K562 (cell line): ENCODE measurements around the gene SLC10A1. TPM values are rescaled to one million over a fixed set of nuclear protein-coding genes. Genes with fewer than 3 reads are reported as not detected.

Experiments used
- AFF1 ChIP-seq, 2 experiments: fragments of 450-650 bp; IDR thresholded peaks; 2 replicates each; pipeline ENCODE4 v1.6.1; 2018; ENCODE audit warnings: mild to moderate bottlenecking in 2 of 2, low read depth in 1 of 2; ENCODE audit not compliant: partially characterized antibody in 2 of 2
- ARNT ChIP-seq, 2 experiments: fragments of 450-650 bp; IDR thresholded peaks; 2 replicates each; pipeline ENCODE4 v1.6.1; 2016; ENCODE audit warnings: mild to moderate bottlenecking in 1 of 2
- BRD4 ChIP-seq: fragments of 200-600 bp; sonication (generic); IDR thresholded peaks from 2 replicates; pipeline ENCODE4 v1.6.1; 2017; ENCODE audit warnings: inconsistent platforms
- CCNT2 ChIP-seq: IDR thresholded peaks from 2 replicates; pipeline ENCODE4 v1.6.1; 2011; ENCODE audit warnings: borderline replicate concordance, low read depth, mild to moderate bottlenecking, moderate library complexity, mixed read lengths, low read length; ENCODE audit not compliant: insufficient read length; ENCODE audit errors: extremely low read depth
- HNRNPK ChIP-seq: fragments of 200-400 bp; formaldehyde crosslinking; IDR thresholded peaks from one replicate; pipeline ENCODE4 v1.6.1; 2018; ENCODE audit warnings: mild to moderate bottlenecking, low read depth, low read length; ENCODE audit not compliant: poor library complexity, severe bottlenecking
- KLF16 ChIP-seq: IDR thresholded peaks from 2 replicates; pipeline ENCODE4 v1.6.1; 2016; ENCODE audit warnings: antibody characterized with exemption
- POLR2AphosphoS2 ChIP-seq: IDR thresholded peaks from 2 replicates; pipeline ENCODE4 v1.6.1; 2012; ENCODE audit warnings: low read length, improper control_type of control experiment
- POLR2AphosphoS5 ChIP-seq: IDR thresholded peaks from 2 replicates; pipeline ENCODE4 v1.6.1; 2011; ENCODE audit warnings: mild to moderate bottlenecking, low read depth, low read length, moderate library complexity; ENCODE audit not compliant: control insufficient read depth, insufficient read depth
- POLR2G ChIP-seq: fragments of 200-400 bp; formaldehyde crosslinking; IDR thresholded peaks from 2 replicates; pipeline ENCODE4 v1.6.1; 2017; ENCODE audit warnings: low read depth, mild to moderate bottlenecking, antibody characterized with exemption, low read length, moderate library complexity
- RNF2 ChIP-seq: sonication (generic); IDR thresholded peaks from 2 replicates; pipeline ENCODE4 v1.6.1; 2016
- polyA plus RNA-seq, 8 experiments: library from polyadenylated mRNA; depleted of rRNA in 4 of 8; stranded (reverse) in 5 of 8; unstranded in 3 of 8; fragments of >200 nt; fragmentation: Nextera tagmentation in 2 of 8; fragmentation: Illumina TruSeq in 1 of 8; extraction: Ambion mirVana in 2 of 8; extraction: Trizol in 1 of 8; gene quantifications; 2 replicates each; pipeline versions ENCODE4 v1.2.1 to v1.2.3, GENCODE V29; 2011 to 2014; ENCODE audit warnings: inconsistent platforms in 1 of 8, missing spikeins in 1 of 8
- total RNA-seq, 7 experiments: library from RNA; depleted of rRNA in 6 of 7; stranded (reverse); fragments of >200 nt in 6 of 7; fragmentation: Illumina TruSeq in 2 of 7; extraction: Trizol in 2 of 7; gene quantifications; 2 replicates each; pipeline versions ENCODE4 v1.2.1 to v1.2.3, GENCODE V29; 2011 to 2021; ENCODE audit warnings: low replicate concordance in 1 of 7
- TF ChIP-seq, protein P1 (sequence below): sonication (generic); formaldehyde crosslinking; IDR thresholded peaks from 2 replicates; pipeline ENCODE4 v1.8.1; 2022; ENCODE audit warnings: missing genetic modification reagents
- TF ChIP-seq, protein P2 (sequence below): sonication (generic); formaldehyde crosslinking; IDR thresholded peaks from 2 replicates; pipeline ENCODE4 v1.8.0; 2022; ENCODE audit warnings: missing genetic modification reagents, mild to moderate bottlenecking, moderate library complexity, borderline replicate concordance
- TF ChIP-seq, protein P3 (sequence below): fragments of 450-650 bp; IDR thresholded peaks from 2 replicates; pipeline ENCODE4 v1.6.1; 2018; ENCODE audit not compliant: partially characterized antibody

Gene SLC10A1
- total and polyA plus RNA-seq, 9 of the 15 experiments (the other 6 are each of a cell fraction or from before 2014, with no cell fraction given), result not detected

DNA sequence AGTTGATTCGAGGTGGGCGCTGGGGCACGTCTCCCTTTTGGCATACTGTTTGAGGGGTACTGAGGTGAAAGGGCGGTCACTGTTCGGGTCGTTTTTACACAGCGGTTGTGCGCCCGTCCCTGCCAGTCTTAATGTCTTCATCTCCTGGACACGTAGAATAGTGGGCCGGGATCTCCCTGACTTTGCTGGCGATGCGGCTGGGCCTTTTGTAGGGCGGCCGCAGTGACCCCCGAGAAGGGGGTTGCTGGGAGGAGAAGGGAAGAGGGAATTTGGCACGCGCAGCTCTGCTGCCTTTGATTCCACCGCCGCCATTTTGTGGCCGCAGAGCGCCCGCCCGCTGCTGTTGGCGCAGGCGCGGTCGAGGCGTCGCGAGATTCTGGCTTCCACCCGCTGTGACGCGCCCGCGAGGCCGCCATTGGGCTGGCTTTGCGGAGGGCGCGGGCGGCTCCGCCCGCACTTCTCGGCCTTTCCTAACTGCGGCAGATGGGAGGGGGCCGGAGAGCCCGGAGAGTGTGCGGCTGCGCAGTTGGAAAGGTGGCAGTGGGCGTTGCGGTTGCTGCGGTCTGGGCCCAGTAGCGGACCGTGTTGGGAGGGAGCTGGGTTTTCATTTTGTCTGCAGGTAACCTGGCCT, 29.6 kb downstream of the SLC10A1 start (continued):
- TF ChIP-seq AFF1 (IDR thresholded peaks at IDR 0.05; ENCODE audit: low read depth in 1 of 2, partially characterized antibody in 2 of 2), result peak in 1 of 2 experiments; percentile 45
- TF ChIP-seq POLR2AphosphoS2, result peak; percentile 66; the same call in 1 of the 2 replicates
- TF ChIP-seq, protein P1, sequence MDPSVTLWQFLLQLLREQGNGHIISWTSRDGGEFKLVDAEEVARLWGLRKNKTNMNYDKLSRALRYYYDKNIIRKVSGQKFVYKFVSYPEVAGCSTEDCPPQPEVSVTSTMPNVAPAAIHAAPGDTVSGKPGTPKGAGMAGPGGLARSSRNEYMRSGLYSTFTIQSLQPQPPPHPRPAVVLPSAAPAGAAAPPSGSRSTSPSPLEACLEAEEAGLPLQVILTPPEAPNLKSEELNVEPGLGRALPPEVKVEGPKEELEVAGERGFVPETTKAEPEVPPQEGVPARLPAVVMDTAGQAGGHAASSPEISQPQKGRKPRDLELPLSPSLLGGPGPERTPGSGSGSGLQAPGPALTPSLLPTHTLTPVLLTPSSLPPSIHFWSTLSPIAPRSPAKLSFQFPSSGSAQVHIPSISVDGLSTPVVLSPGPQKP (CRISPR knock-in tag), result no peak
- TF ChIP-seq POLR2AphosphoS5, result peak; percentile 60; the same call in 1 of the 2 replicates
- no peak for TF ChIP-seq KLF16
- TF ChIP-seq RNF2, result 0 out of 2 replicates have a peak, but pooled peaks have one; percentile 8
- TF ChIP-seq, protein P2, sequence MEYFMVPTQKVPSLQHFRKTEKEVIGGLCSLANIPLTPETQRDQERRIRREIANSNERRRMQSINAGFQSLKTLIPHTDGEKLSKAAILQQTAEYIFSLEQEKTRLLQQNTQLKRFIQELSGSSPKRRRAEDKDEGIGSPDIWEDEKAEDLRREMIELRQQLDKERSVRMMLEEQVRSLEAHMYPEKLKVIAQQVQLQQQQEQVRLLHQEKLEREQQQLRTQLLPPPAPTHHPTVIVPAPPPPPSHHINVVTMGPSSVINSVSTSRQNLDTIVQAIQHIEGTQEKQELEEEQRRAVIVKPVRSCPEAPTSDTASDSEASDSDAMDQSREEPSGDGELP, result 0 out of 2 replicates have a peak, but pooled peaks have one; percentile 19
- TF ChIP-seq HNRNPK, result peak; percentile 49
- TF ChIP-seq BRD4, result peak; percentile 93
- peak; percentile 67 for TF ChIP-seq CCNT2
- TF ChIP-seq ARNT (IDR thresholded peaks at IDR 0.05), result 0 out of 4 replicates have a peak, but pooled peaks of 1 of the 2 experiments have one; percentile 5
- peak; percentile 90 for TF ChIP-seq POLR2G
- TF ChIP-seq, protein P3, sequence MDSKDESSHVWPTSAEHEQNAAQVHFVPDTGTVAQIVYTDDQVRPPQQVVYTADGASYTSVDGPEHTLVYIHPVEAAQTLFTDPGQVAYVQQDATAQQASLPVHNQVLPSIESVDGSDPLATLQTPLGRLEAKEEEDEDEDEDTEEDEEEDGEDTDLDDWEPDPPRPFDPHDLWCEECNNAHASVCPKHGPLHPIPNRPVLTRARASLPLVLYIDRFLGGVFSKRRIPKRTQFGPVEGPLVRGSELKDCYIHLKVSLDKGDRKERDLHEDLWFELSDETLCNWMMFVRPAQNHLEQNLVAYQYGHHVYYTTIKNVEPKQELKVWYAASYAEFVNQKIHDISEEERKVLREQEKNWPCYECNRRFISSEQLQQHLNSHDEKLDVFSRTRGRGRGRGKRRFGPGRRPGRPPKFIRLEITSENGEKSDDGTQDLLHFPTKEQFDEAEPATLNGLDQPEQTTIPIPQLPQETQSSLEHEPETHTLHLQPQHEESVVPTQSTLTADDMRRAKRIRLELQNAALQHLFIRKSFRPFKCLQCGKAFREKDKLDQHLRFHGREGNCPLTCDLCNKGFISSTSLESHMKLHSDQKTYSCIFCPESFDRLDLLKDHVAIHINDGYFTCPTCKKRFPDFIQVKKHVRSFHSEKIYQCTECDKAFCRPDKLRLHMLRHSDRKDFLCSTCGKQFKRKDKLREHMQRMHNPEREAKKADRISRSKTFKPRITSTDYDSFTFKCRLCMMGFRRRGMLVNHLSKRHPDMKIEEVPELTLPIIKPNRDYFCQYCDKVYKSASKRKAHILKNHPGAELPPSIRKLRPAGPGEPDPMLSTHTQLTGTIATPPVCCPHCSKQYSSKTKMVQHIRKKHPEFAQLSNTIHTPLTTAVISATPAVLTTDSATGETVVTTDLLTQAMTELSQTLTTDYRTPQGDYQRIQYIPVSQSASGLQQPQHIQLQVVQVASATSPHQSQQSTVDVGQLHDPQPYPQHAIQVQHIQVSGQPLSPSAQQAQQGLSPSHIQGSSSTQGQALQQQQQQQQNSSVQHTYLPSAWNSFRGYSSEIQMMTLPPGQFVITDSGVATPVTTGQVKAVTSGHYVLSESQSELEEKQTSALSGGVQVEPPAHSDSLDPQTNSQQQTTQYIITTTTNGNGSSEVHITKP, result peak; percentile 67
